H9 (cell line): Measurements from ENCODE around the gene MFGE8. TPM values are rescaled to one million over a fixed set of nuclear protein-coding genes. Genes with fewer than 3 reads are reported as not detected.

Experiments
- DNase-seq: peaks from one replicate; pipeline ENCODE4 v3.0.0-alpha.2; 2017
- H2AFZ ChIP-seq: one replicate; pipeline ENCODE4 v1.6.1; 2013; ENCODE audit warnings: mild to moderate bottlenecking, low read length, control low read depth, moderate library complexity
- H2AK5ac ChIP-seq: 2 replicates; pipeline ENCODE4 v1.6.1; 2013; ENCODE audit warnings: low read length, control low read depth, mixed read lengths; ENCODE audit not compliant: insufficient read length
- H2BK120ac ChIP-seq: one replicate; pipeline ENCODE4 v1.6.1; 2013; ENCODE audit warnings: low read depth, mild to moderate bottlenecking, low read length, control low read depth, inconsistent platforms; ENCODE audit not compliant: poor library complexity, severe bottlenecking
- H2BK12ac ChIP-seq: 2 replicates; pipeline ENCODE4 v1.6.1; 2013; ENCODE audit warnings: low read length, control low read depth, mixed read lengths, low read depth; ENCODE audit not compliant: insufficient read length
- H2BK15ac ChIP-seq: 2 replicates; pipeline ENCODE4 v1.6.1; 2013; ENCODE audit warnings: low read depth, low read length, control low read depth
- H2BK20ac ChIP-seq: one replicate; pipeline ENCODE4 v1.6.1; 2013; ENCODE audit warnings: low read depth, mild to moderate bottlenecking, low read length, control low read depth, inconsistent platforms; ENCODE audit not compliant: poor library complexity, severe bottlenecking
- H2BK5ac ChIP-seq: 2 replicates; pipeline ENCODE4 v1.6.1; 2013; ENCODE audit warnings: low read length, control low read depth, mixed read lengths; ENCODE audit not compliant: insufficient read length
- H3K14ac ChIP-seq: 2 replicates; pipeline ENCODE4 v1.6.1; 2013; ENCODE audit warnings: low read length, control low read depth; ENCODE audit not compliant: insufficient read depth
- H3K18ac ChIP-seq: 2 replicates; pipeline ENCODE4 v1.6.1; 2013; ENCODE audit warnings: low read depth, mild to moderate bottlenecking, mixed read lengths, low read length, control low read depth; ENCODE audit not compliant: insufficient read length
- H3K23ac ChIP-seq: 2 replicates; pipeline ENCODE4 v1.6.1; 2013; ENCODE audit warnings: low read length, control low read depth, mixed read lengths, low read depth; ENCODE audit not compliant: insufficient read length
- H3K23me2 ChIP-seq: 2 replicates; pipeline ENCODE4 v1.6.1; 2013; ENCODE audit warnings: low read depth, mild to moderate bottlenecking, mixed read lengths, low read length, control low read depth; ENCODE audit not compliant: insufficient read length, poor library complexity, severe bottlenecking
- H3K27ac ChIP-seq: 2 replicates; pipeline ENCODE4 v1.5.1; 2013; ENCODE audit warnings: low read length, control low read depth, mixed read lengths, low read depth; ENCODE audit not compliant: insufficient read length
- H3K27me3 ChIP-seq: 2 replicates; pipeline ENCODE4 v1.6.1; 2013; ENCODE audit warnings: low read length, control low read depth, inconsistent platforms; ENCODE audit not compliant: insufficient read depth
- H3K4ac ChIP-seq: 2 replicates; pipeline ENCODE4 v1.6.1; 2013; ENCODE audit warnings: low read depth, mild to moderate bottlenecking, control low read depth, inconsistent platforms, low read length, moderate library complexity
- H3K4me1 ChIP-seq: 2 replicates; pipeline ENCODE4 v1.6.1; 2013; ENCODE audit warnings: low read length, control low read depth, inconsistent platforms; ENCODE audit not compliant: insufficient read depth
- H3K4me2 ChIP-seq: 2 replicates; pipeline ENCODE4 v1.6.1; 2013; ENCODE audit warnings: low read length, control low read depth, mixed read lengths; ENCODE audit not compliant: insufficient read length, insufficient read depth
- H3K56ac ChIP-seq: 2 replicates; pipeline ENCODE4 v1.6.1; 2013; ENCODE audit warnings: low read depth, mild to moderate bottlenecking, mixed read lengths, low read length, control low read depth; ENCODE audit not compliant: insufficient read length
- H3K79me1 ChIP-seq: 2 replicates; pipeline ENCODE4 v1.6.1; 2013; ENCODE audit warnings: low read depth, mild to moderate bottlenecking, moderate library complexity, low read length, control low read depth, inconsistent platforms; ENCODE audit not compliant: insufficient read depth, poor library complexity, severe bottlenecking
- H3K79me2 ChIP-seq: 2 replicates; pipeline ENCODE4 v1.6.1; 2013; ENCODE audit warnings: low read length, control low read depth, inconsistent platforms; ENCODE audit not compliant: insufficient read depth
- H3K9ac ChIP-seq: 2 replicates; pipeline ENCODE4 v1.6.1; 2013; ENCODE audit warnings: low read length, control low read depth, mixed read lengths; ENCODE audit not compliant: insufficient read length; ENCODE audit errors: extremely low read depth
- H3K9me3 ChIP-seq: one replicate; pipeline ENCODE4 v1.6.1; 2013; ENCODE audit warnings: low read depth, low read length, inconsistent platforms; ENCODE audit not compliant: control insufficient read depth
- H3T11ph ChIP-seq: one replicate; pipeline ENCODE4 v1.6.1; 2013; ENCODE audit warnings: mild to moderate bottlenecking, low read length, control low read depth, inconsistent platforms
- H4K20me1 ChIP-seq: one replicate; pipeline ENCODE4 v1.6.1; 2013; ENCODE audit not compliant: control insufficient read depth, insufficient read length, insufficient read depth
- H4K5ac ChIP-seq: 2 replicates; pipeline ENCODE4 v1.6.1; 2013; ENCODE audit warnings: low read depth, mild to moderate bottlenecking, mixed read lengths, low read length, control low read depth; ENCODE audit not compliant: insufficient read length
- H4K8ac ChIP-seq: replicated peaks from 2 replicates; pipeline ENCODE4 v1.6.1; 2013; ENCODE audit warnings: low read length, control low read depth, mixed read lengths, low read depth; ENCODE audit not compliant: insufficient read length
- H4K91ac ChIP-seq: 2 replicates; pipeline ENCODE4 v1.6.1; 2013; ENCODE audit warnings: low read depth, mild to moderate bottlenecking, moderate library complexity, mixed read lengths, low read length, control low read depth; ENCODE audit not compliant: insufficient read length
- H3K27ac Mint-ChIP-seq, 3 experiments: 2 replicates in 2 of 3; 3 replicates in 1 of 3; pipeline ENCODE4 v1.8.0; 2020 to 2021; ENCODE audit warnings: mixed read lengths in 3 of 3, mild to moderate bottlenecking in 1 of 3, moderate library complexity in 1 of 3
- H3K27me3 Mint-ChIP-seq: 2 replicates; pipeline ENCODE4 v1.8.0; 2021; ENCODE audit warnings: low read depth, mild to moderate bottlenecking, moderate library complexity, mixed read lengths
- H3K36me3 Mint-ChIP-seq, 3 experiments: 2 replicates in 2 of 3; 3 replicates in 1 of 3; pipeline ENCODE4 v1.8.0; 2020 to 2021; ENCODE audit warnings: low read depth in 3 of 3, mixed read lengths in 3 of 3; ENCODE audit not compliant: insufficient read depth in 1 of 3
- H3K4me1 Mint-ChIP-seq, 2 experiments: 2 replicates each; pipeline ENCODE4 v1.8.0; 2020; ENCODE audit warnings: mixed read lengths in 2 of 2
- H3K4me3 Mint-ChIP-seq, 2 experiments: 2 replicates in 1 of 2; 3 replicates in 1 of 2; pipeline ENCODE4 v1.8.0; 2020 to 2021; ENCODE audit warnings: mild to moderate bottlenecking in 2 of 2, mixed read lengths in 2 of 2, moderate library complexity in 1 of 2
- H3K9me3 Mint-ChIP-seq, 2 experiments: 2 replicates in 1 of 2; 3 replicates in 1 of 2; pipeline ENCODE4 v1.8.0; 2020; ENCODE audit warnings: mild to moderate bottlenecking in 2 of 2, mixed read lengths in 2 of 2, moderate library complexity in 1 of 2
- WGBS: extraction: QIAGEN DNeasy Blood & Tissue Kit; methylation state at CpG from one replicate; pipeline ENCODE4 v1.1.7; 2013; ENCODE audit warnings: missing lambda C conversion rate, low lambda C conversion rate, mixed read lengths; ENCODE audit not compliant: insufficient read length; ENCODE audit errors: extremely low coverage; 5-methylcytosine and 5-hydroxymethylcytosine counted together
- total RNA-seq: library from RNA; stranded (reverse); gene quantifications from 2 replicates; pipeline ENCODE4 v1.2.1, GENCODE V29; 2021
- TF ChIP-seq, protein P1 (sequence below): fragments of 200-600 bp; sonication (generic); conservative IDR thresholded peaks from 3 replicates; pipeline ENCODE4 v1.8.0; 2021; ENCODE audit warnings: antibody characterized with exemption, mild to moderate bottlenecking

The MFGE8 gene
- total RNA-seq, 1 experiment from 2014 or later: 653 TPM

DNA sequence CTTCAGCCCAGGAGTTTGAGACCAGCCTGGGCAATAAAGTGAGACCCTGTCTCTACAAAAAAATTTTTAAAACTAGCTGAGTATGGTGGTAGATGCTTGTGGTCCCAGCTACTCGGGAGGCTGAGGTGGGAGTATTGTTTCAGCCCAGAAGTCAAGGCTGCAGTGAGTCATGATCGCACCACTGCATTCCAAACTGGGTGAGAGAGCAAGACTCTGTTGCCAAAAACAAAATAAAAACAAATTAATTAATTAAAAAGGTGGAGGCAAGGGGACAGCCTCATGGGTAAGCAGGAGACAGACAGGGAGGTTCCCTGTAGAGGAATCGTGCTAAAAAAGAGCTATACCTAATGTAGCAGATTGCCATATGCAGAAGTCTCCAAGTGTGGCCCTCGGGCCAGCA is 30.4 kb downstream of the MFGE8 start:
- H3K36me3 Mint-ChIP-seq: peaks cover 17 to 87% (median 55%) of the 10 kb centered on the region in 3 experiments; a peak in 6 of 7 replicates
- Histone ChIP-seq H4K8ac (no peak overlapping the region), H2BK5ac (no peak overlapping the region), H3K4me2 (no peak overlapping the region), H4K91ac (no peak overlapping the region), H3K23ac (no peak overlapping the region), H2AFZ (no peak overlapping the region), H2BK120ac (no peak overlapping the region), H3K56ac (no peak overlapping the region), H3K4me1 (no peaks in the 10 kb centered on the region), H3K79me1 (no peaks in the 10 kb centered on the region), H3K9me3 (no peaks in the 10 kb centered on the region), H3K4ac (no peak overlapping the region), H3T11ph (no peak overlapping the region), H2AK5ac (no peak overlapping the region), H4K5ac (no peak overlapping the region), H3K14ac (no peak overlapping the region), H2BK12ac (no peak overlapping the region), H4K20me1 (no peaks in the 10 kb centered on the region), H2BK20ac (no peak overlapping the region), H3K18ac (no peak overlapping the region), H3K23me2 (no peaks in the 10 kb centered on the region), H3K27me3 (no peaks in the 10 kb centered on the region), H2BK15ac (no peak overlapping the region), H3K9ac (no peak overlapping the region), H3K79me2 (no peaks in the 10 kb centered on the region), H3K27ac (no peak overlapping the region)
- no CpG with 5 or more reads among the region's 4 CpGs for WGBS
- H3K9me3 Mint-ChIP-seq: no peaks in the 10 kb centered on the region
- H3K27ac Mint-ChIP-seq: no peak overlapping the region
- peaks cover 15 to 19% of the 10 kb centered on the region in 2 experiments for H3K4me1 Mint-ChIP-seq
- H3K4me3 Mint-ChIP-seq: no peak overlapping the region
- TF ChIP-seq, protein P1, sequence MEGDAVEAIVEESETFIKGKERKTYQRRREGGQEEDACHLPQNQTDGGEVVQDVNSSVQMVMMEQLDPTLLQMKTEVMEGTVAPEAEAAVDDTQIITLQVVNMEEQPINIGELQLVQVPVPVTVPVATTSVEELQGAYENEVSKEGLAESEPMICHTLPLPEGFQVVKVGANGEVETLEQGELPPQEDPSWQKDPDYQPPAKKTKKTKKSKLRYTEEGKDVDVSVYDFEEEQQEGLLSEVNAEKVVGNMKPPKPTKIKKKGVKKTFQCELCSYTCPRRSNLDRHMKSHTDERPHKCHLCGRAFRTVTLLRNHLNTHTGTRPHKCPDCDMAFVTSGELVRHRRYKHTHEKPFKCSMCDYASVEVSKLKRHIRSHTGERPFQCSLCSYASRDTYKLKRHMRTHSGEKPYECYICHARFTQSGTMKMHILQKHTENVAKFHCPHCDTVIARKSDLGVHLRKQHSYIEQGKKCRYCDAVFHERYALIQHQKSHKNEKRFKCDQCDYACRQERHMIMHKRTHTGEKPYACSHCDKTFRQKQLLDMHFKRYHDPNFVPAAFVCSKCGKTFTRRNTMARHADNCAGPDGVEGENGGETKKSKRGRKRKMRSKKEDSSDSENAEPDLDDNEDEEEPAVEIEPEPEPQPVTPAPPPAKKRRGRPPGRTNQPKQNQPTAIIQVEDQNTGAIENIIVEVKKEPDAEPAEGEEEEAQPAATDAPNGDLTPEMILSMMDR: no peak
- H3K27me3 Mint-ChIP-seq: no peaks in the 10 kb centered on the region
- no peak for DNase-seq
